Ovary (tissue), 3 donors: ENCODE results near the gene ANKRD44.

Experiments
- CTCF ChIP-seq, 3 donors: fragments of 450-650 bp in 2 of 3; fragments of 200-600 bp in 1 of 3; IDR thresholded peaks; one replicate each; pipeline versions ENCODE4 v1.5.1 to v1.8.0; 2016 to 2022; ENCODE audit warnings: antibody characterized with exemption in 3 of 3, mild to moderate bottlenecking in 1 of 3
- EP300 ChIP-seq: sonication (generic); formaldehyde crosslinking; IDR thresholded peaks from one replicate; pipeline ENCODE4 v1.6.1; 2017; ENCODE audit warnings: antibody characterized with exemption
- donor health status: DM: no; HTN: no; CAD: no.

GRCh38 chr2:197090742-197091367, 219.7 kb downstream of the ANKRD44 start:
- TF ChIP-seq CTCF (IDR thresholded peaks at IDR 0.05) (no peak), EP300 (no peak)
